GM10847 (cell line): ENCODE data around the gene NTMT1.

Experiments used
- POLR2A ChIP-seq: IDR thresholded peaks from 2 replicates; pipeline ENCODE4 v1.6.1; 2011; ENCODE audit not compliant: insufficient read length; ENCODE audit errors: extremely low read depth

NTMT1 gene

DNA sequence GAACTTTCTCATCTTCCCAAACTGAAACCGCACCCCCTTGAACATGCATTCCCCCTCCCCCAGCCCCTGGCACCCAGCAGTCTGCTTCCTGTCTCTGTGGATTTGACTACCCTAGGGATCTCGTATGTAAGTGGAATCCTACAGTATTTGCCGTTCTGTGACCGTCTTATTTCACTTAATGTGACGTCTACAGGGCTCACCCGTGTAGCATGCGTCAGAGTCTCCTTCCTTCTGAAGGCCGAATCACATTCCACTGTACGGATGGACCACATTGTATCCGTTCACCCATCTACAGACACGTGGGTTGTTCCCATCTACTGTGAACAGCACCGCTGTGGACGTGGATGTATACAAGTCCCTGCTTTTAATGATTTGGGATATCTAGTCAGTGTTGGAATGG, 44.0 kb downstream of the NTMT1 start:
- TF ChIP-seq POLR2A: no peak

- no peak for TF ChIP-seq POLR2A
Observed at GRCh38 chr9:129671065-129671464, 45.1 kb downstream of the NTMT1 start.

DNA sequence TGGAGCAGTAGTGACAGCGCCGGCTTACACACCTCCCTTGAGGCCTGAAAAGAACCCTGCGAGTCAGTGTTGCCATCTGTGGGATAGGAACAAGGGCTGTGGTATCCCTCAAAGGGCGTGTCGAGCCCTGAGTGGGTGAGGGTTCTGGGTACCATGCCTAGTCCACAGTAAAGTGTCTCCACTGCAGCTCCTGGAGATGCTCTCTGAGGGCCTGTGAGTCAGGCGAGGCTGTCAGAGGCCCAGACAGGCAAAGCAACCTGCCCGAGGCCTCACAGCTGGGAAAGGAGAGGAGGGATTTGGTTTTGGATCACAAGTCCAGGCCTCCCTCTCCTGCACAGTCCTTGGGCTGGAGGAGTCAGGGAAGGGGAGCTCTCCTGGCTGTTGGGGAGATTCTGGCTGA, 45.6 kb downstream of the NTMT1 start:
- no peak for TF ChIP-seq POLR2A

GRCh38 chr9:129672702-129673101, 46.7 kb downstream of the NTMT1 start:
- TF ChIP-seq POLR2A: no peak

- no peak for TF ChIP-seq POLR2A
Observed at GRCh38 chr9:129673602-129674001, 47.6 kb downstream of the NTMT1 start.

DNA sequence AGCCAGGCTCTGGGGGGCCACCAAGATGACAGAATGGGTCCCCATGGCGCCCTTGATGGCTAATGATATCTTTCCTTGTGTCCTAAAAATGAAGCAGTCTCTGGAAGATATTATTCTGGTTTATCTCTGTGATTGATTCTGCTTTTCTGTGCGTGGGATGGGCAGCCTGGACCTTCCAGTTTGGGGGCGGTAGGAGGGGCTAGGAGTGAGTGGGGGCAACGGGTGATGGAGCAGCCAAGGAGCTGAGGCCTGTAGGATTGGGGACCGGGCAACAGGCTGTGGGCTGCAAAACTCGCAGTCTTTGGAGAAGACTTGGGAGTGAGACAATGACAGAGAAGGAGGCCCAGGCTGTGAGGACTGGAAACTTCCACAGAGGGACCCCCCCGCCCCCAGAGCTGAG, 48.3 kb downstream of the NTMT1 start:
- no peak for TF ChIP-seq POLR2A

- TF ChIP-seq POLR2A: no peak
Observed at GRCh38 chr9:129675620-129676019, 49.7 kb downstream of the NTMT1 start.

DNA sequence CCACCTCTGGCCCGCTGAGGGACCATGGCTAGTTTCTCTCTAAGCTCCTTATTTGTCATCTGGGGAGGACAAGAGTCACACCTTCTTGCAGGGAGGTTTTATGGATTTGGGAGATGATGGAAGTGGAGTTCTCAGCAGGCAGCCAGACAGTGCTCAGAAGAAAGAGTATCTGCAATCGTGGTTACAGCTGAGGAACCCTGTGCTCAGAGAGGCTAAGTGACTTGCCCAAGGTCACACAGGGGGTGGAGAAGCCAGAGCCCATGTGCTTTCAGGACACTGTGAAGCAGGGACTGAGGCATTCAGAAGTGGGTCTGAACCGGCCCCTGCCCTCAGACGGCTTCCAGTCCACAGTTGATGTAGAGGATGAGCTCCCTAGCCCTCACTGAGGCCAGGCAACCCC, 50.3 kb downstream of the NTMT1 start:
- TF ChIP-seq POLR2A: no peak

GRCh38 chr9:129676975-129677374, 51.0 kb downstream of the NTMT1 start:
- TF ChIP-seq POLR2A: no peak

DNA sequence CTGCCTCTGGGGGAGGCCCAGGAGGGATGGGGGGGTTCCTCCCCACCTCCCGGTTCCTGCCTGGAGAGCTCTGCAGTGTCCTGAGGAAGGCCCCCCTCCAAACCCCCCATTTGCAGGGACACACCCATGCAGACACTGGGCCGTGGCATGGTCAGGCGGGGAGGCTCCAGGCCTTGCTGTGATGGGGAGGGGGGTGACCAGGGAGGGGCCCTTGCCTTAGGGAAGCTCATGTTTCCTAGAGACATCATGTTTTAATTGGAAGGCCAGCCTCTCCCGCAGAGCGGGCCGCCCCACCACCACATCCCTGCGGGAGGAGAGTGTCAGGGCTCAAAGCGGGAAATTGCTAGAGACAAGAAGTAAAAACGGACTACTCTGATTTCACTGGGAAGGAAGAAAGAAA, 51.5 kb downstream of the NTMT1 start:
- no peak for TF ChIP-seq POLR2A

- no peak for TF ChIP-seq POLR2A
Observed at GRCh38 chr9:129678844-129679243, 52.9 kb downstream of the NTMT1 start.

DNA sequence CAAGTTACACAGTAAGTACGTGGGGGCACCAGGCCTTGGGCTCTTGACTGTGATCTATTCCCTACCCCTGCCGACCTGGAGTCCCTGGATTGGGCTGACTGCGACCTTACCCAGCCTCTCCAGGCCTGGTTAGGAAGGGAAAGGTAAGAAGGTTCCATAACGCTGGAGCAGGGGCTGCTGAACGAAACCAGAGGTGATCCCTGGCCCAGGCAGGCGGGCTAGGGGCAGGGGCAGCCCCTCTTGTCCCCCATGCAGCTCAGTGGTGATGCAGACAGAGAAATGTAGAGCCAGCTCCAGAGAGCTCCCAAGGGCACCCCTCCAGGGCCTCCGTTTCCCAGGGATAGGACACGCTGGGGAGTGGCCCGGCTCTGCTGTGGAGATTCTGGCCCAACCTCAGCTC, 53.6 kb downstream of the NTMT1 start:
- no peak for TF ChIP-seq POLR2A

DNA sequence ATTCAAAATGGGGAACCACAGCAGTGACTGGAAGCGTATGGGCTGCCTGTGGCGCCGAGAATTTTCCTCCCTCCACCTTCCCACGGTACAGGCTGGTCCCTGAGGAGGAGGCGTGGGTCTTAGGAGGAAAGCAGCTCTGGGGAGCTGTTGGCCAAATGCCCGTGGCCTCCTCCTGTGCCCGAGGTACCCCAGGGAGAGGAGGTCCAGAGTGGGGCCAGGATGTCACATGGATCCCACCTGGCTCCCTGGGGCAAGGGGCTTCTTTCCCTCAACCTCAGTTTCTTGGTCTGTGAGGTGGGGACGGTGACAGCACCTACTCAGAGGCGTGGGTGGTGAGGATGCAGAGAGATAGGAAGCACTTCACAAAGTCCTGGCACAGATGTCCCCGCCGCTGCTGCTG, 56.0 kb downstream of the NTMT1 start:
- TF ChIP-seq POLR2A: no peak

DNA sequence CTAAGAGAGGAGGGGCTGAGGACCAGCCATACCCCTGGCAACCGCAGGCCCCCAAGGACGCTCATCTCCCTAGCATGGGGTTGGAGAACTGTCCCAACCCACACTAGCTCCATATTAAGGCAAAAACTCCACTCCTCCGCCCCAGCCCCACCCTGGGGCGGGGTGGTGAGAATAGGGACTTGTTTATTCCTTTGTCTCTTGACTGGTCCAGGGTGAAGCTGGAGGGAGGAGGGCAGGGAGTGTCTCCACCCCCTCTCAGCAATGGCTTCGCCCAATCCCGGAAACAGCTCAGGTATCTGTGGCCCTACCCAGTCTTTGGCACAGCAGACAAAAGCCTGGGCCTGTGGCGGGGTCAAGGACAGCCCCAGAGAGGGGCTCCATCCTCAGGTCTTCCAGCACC, 56.4 kb downstream of the NTMT1 start:
- no peak for TF ChIP-seq POLR2A

DNA sequence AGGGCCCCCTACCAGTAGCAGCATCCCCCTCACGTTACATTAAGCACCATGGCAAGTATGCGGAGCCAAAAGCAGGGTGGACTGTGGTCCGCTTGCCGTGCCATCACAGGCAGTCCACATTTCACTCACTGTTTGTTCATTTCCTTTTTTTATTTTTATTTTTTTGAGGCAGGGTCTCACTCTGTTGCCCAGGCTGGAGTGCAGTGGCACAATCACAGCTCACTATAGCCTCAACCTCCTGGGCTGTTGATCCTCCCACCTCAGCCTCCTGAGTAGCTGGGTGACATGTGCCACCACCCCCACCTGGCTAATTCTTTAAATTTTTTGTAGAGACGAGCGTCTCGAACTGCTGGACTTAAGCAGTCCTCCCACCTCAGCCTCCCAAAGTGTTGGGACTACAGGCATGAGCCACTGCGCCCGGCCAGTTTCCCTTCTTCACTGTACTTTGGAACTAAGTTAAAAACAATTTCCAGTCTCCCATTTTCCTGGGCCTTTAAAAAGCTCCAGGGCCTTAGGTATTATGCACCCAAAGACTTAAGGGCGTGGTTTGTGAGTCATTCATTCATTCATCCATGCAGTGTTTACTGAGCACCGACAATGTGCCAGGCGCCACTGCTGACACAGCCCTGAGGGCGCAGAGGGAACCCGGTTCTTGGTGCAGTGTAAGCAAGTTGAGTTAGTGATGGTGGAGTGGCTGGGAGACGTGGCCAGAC, 59.4 kb downstream of the NTMT1 start:
- TF ChIP-seq POLR2A: no peak
